Mesenchymal stem cell (in vitro differentiated cells and primary cell): ENCODE measurements around the gene PTPRD.

Source experiments
- DNase-seq: peaks from one replicate; pipeline ENCODE4 v3.0.0-alpha.2; 2013
- H2AFZ ChIP-seq: one replicate; pipeline ENCODE4 v1.6.1; 2013; ENCODE audit warnings: low read depth, mild to moderate bottlenecking, control low read depth, inconsistent platforms, low read length, moderate library complexity
- H2AK5ac ChIP-seq: 2 replicates; pipeline ENCODE4 v1.6.1; 2013; ENCODE audit warnings: low read length, moderate library complexity, mild to moderate bottlenecking, inconsistent platforms; ENCODE audit not compliant: severe bottlenecking
- H2BK120ac ChIP-seq: one replicate; pipeline ENCODE4 v1.6.1; 2013; ENCODE audit warnings: low read depth, mild to moderate bottlenecking, inconsistent platforms, low read length, moderate library complexity
- H2BK12ac ChIP-seq, 2 experiments: one replicate each; pipeline ENCODE4 v1.6.1; 2013; ENCODE audit warnings: inconsistent platforms in 2 of 2, low read length in 2 of 2, mild to moderate bottlenecking in 2 of 2, moderate library complexity in 2 of 2, control low read depth in 1 of 2
- H2BK15ac ChIP-seq: one replicate; pipeline ENCODE4 v1.6.1; 2013; ENCODE audit warnings: mild to moderate bottlenecking, low read depth, inconsistent platforms; ENCODE audit not compliant: poor library complexity, severe bottlenecking
- H2BK5ac ChIP-seq: 2 replicates; pipeline ENCODE4 v1.6.1; 2013; ENCODE audit warnings: low read depth, mild to moderate bottlenecking, low read length, control low read depth, inconsistent platforms; ENCODE audit not compliant: poor library complexity, severe bottlenecking
- H3K14ac ChIP-seq, 2 experiments: one replicate each; pipeline ENCODE4 v1.6.1; 2013; ENCODE audit warnings: inconsistent platforms in 2 of 2, low read length in 2 of 2, control low read depth in 1 of 2, mild to moderate bottlenecking in 1 of 2, moderate library complexity in 1 of 2
- H3K18ac ChIP-seq, 2 experiments: one replicate each; pipeline ENCODE4 v1.6.1; 2013; ENCODE audit warnings: inconsistent platforms in 2 of 2, low read length in 2 of 2, control low read depth in 1 of 2, low read depth in 1 of 2, mild to moderate bottlenecking in 1 of 2
- H3K23ac ChIP-seq, 2 experiments: one replicate each; pipeline ENCODE4 v1.6.1; 2013; ENCODE audit warnings: inconsistent platforms in 2 of 2, low read length in 2 of 2, mild to moderate bottlenecking in 2 of 2, moderate library complexity in 2 of 2, control low read depth in 1 of 2
- H3K27ac ChIP-seq: 2 replicates; pipeline ENCODE4 v1.5.1; 2013; ENCODE audit warnings: mild to moderate bottlenecking, moderate library complexity, low read length, control low read depth, inconsistent platforms; ENCODE audit not compliant: poor library complexity, severe bottlenecking
- H3K27me3 ChIP-seq, 2 experiments: 2 replicates each; pipeline versions ENCODE4 v1.6.1 to v1.7.0; 2013; ENCODE audit warnings: low read length in 2 of 2, mild to moderate bottlenecking in 2 of 2, moderate library complexity in 2 of 2, control low read depth in 1 of 2, inconsistent platforms in 1 of 2; ENCODE audit not compliant: control insufficient read depth in 1 of 2, insufficient read depth in 1 of 2
- H3K36me3 ChIP-seq, 2 experiments: 2 replicates each; pipeline versions ENCODE4 v1.6.1 to v1.7.0; 2013; ENCODE audit warnings: low read length in 2 of 2, control low read depth in 1 of 2, inconsistent platforms in 1 of 2, low read depth in 1 of 2, mild to moderate bottlenecking in 1 of 2; ENCODE audit not compliant: insufficient read depth in 2 of 2, control insufficient read depth in 1 of 2
- H3K4ac ChIP-seq, 2 experiments: one replicate each; pipeline ENCODE4 v1.6.1; 2013; ENCODE audit warnings: inconsistent platforms in 2 of 2, low read length in 2 of 2, mild to moderate bottlenecking in 2 of 2, moderate library complexity in 2 of 2, control low read depth in 1 of 2, low read depth in 1 of 2
- H3K4me1 ChIP-seq: 2 replicates; pipeline ENCODE4 v1.6.1; 2013; ENCODE audit warnings: low read depth, low read length, control low read depth; ENCODE audit not compliant: control insufficient read depth, insufficient read depth
- H3K4me2 ChIP-seq: 2 replicates; pipeline ENCODE4 v1.6.1; 2013; ENCODE audit warnings: low read length, mild to moderate bottlenecking, inconsistent platforms; ENCODE audit not compliant: poor library complexity, severe bottlenecking
- H3K4me3 ChIP-seq, 2 experiments: 2 replicates each; pipeline versions ENCODE4 v1.5.1 to v1.7.0; 2013; ENCODE audit warnings: low read length in 2 of 2, mild to moderate bottlenecking in 2 of 2, control low read depth in 1 of 2, low read depth in 1 of 2; ENCODE audit not compliant: insufficient read depth in 1 of 2
- H3K79me1 ChIP-seq: replicated peaks from 2 replicates; pipeline ENCODE4 v1.6.1; 2013; ENCODE audit warnings: mild to moderate bottlenecking, control low read depth, low read length, inconsistent platforms; ENCODE audit not compliant: poor library complexity, severe bottlenecking
- H3K9ac ChIP-seq: 2 replicates; pipeline ENCODE4 v1.7.0; 2013; ENCODE audit warnings: mild to moderate bottlenecking, low read length, moderate library complexity
- H3K9me3 ChIP-seq: 2 replicates; pipeline ENCODE4 v1.7.0; 2013; ENCODE audit warnings: mild to moderate bottlenecking, low read length; ENCODE audit not compliant: control insufficient read depth
- H4K8ac ChIP-seq: one replicate; pipeline ENCODE4 v1.6.1; 2013; ENCODE audit warnings: inconsistent platforms, mild to moderate bottlenecking, low read length, moderate library complexity
- H4K91ac ChIP-seq: one replicate; pipeline ENCODE4 v1.6.1; 2013; ENCODE audit warnings: mild to moderate bottlenecking, low read length, inconsistent platforms
- WGBS: methylation state at CpG from one replicate; pipeline ENCODE4 v1.1.7; 2013; ENCODE audit warnings: mixed read lengths; 5-methylcytosine and 5-hydroxymethylcytosine counted together

PTPRD gene

GRCh38 chr9:8860086-8860485 lies 1752.7 kb downstream of the PTPRD start:
- Histone ChIP-seq H3K4me1 (peaks cover 9% of the 10 kb centered on the region), H2AK5ac (no peak overlapping the region), H3K9ac (no peak overlapping the region), H3K4me2 (no peak overlapping the region), H2BK15ac (no peak overlapping the region), H3K4ac (no peak overlapping the region), H2AFZ (no peak overlapping the region), H3K14ac (no peak overlapping the region), H3K27ac (no peak overlapping the region), H3K18ac (no peak overlapping the region), H3K79me1 (peaks cover 8% of the 10 kb centered on the region), H3K27me3 (peaks cover 0 to 12% of the 10 kb centered on the region in 2 experiments), H4K8ac (no peak overlapping the region), H2BK12ac (no peak overlapping the region), H2BK5ac (no peak overlapping the region), H4K91ac (no peak overlapping the region), H3K9me3 (no peaks in the 10 kb centered on the region), H3K4me3 (no peak overlapping the region), H2BK120ac (no peak overlapping the region), H3K36me3 (no peaks in the 10 kb centered on the region), H3K23ac (no peak overlapping the region)
- no peak for DNase-seq

DNA sequence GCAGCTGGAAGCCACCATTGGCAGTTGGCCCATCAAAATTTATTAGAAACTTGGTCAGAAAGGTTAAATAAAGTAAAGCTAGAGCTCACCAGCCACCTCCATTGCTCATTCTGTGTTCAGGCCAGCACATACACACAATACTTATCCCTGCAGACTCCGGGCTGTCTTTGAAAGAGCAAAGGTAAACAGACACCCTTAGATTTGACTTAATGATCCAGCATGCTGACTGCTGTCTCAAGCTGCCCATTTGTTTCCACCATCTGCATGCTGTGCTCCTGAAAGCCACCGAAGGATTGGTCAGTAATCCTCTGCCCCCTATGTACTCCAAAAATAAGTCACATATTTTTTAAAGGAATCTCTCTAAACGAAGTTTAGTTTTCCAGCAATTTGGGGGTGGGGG lies 1753.4 kb downstream of the PTPRD start:
- Histone ChIP-seq H2BK5ac (no peak overlapping the region), H3K79me1 (peaks cover 8% of the 10 kb centered on the region), H3K9me3 (no peaks in the 10 kb centered on the region), H2BK15ac (no peak overlapping the region), H2BK12ac (no peak overlapping the region), H3K9ac (no peak overlapping the region), H3K4me1 (peaks cover 9% of the 10 kb centered on the region), H4K8ac (no peak overlapping the region), H4K91ac (no peak overlapping the region), H2AK5ac (no peak overlapping the region), H2BK120ac (no peak overlapping the region), H3K27me3 (peaks cover 0 to 12% of the 10 kb centered on the region in 2 experiments), H3K36me3 (no peaks in the 10 kb centered on the region), H3K4me2 (no peak overlapping the region), H3K4ac (no peak overlapping the region), H3K23ac (no peak overlapping the region), H3K4me3 (no peak overlapping the region), H3K14ac (no peak overlapping the region), H3K18ac (no peak overlapping the region), H2AFZ (no peak overlapping the region), H3K27ac (no peak overlapping the region)
- no peak for DNase-seq
- 56% methylated on average over 2 of the region's 3 CpGs for WGBS

DNA sequence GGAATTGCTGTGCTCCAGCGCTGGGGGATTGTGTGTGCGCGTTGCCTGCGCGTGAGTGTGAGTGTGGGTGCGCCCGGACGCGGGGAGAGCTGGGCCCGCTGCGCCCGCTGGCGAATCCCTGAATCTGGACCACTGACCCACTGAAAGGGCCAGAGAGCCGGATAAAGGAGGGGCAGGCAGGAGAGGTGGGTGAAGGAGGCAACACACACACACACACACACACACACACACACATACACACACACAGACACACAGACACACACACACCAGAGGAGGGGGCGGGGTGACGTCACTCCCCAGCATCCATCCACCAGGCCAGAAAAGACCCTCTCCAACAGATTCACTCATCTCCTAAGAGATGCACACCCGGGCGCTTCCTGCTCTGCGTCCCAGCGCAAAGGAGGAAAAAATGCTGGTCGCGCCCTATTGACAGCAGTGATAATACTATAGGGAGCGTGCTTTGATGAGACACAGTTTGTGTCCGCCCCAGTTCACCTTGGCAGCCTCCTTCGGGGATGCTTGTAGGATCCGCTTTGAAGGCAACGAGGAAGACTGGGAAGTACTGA lies 1754.1 kb downstream of the PTPRD start:
- WGBS = 33% methylated on average over 16 of the region's 27 CpGs
- Histone ChIP-seq H3K23ac (peak overlapping the region in 1 of 2 experiments; percentile 50), H4K91ac (no peak overlapping the region), H3K4ac (no peak overlapping the region), H2BK5ac (no peak overlapping the region), H3K4me1 (peaks cover 9% of the 10 kb centered on the region), H3K9ac (peak overlapping the region; percentile 84), H3K9me3 (no peaks in the 10 kb centered on the region), H3K27me3 (peaks cover 0 to 12% of the 10 kb centered on the region in 2 experiments), H3K79me1 (peaks cover 8% of the 10 kb centered on the region), H2BK120ac (no peak overlapping the region), H4K8ac (no peak overlapping the region), H3K18ac (peak overlapping the region in 1 of 2 experiments; percentile 77), H2BK15ac (no peak overlapping the region), H3K27ac (no peak overlapping the region), H3K36me3 (no peaks in the 10 kb centered on the region), H3K4me3 (peak overlapping the region; percentile 87 to 89), H2AK5ac (no peak overlapping the region), H3K4me2 (peak overlapping the region; percentile 90), H2BK12ac (no peak overlapping the region), H2AFZ (peak overlapping the region; percentile 37), H3K14ac (peak overlapping the region in 1 of 2 experiments; percentile 59)
- DNase-seq = peak; percentile 15

DNA sequence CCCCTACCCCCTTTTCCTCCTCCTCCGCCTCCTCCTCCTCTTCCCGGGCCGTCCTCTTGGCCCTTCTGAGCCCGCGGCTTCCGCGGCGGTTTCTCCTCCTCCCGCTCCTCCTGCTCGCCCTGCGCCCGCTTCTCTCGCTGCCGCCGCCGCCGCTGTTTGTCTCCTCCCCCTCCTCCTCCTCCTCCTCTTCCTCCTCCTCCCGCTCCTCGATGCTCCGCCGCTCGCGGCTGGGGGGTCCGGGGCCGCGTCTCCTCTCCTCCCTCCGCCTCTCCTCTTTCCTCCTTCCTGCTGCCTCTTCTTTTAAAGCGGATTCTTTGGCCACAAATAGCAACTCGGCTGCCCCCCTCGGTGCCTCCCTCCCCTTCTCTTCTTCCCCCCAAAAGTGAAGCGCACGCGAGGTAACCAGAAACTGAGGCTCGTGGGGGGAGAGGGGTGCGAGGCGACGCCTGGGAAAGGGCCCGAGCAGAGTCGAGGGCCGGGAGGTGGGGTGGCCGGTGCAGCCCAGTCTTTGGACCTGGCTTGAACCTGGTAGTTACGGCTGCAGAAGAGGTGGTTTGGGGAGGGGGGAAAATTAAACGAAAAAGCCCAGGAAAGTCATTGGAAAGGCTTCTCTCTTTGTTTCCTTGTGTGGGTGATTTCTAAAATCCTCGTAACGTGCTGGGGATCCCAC lies 1754.7 kb downstream of the PTPRD start:
- under 1% methylated on average over 42 of the region's 45 CpGs for WGBS
- peak; percentile 55 for DNase-seq

More for the DNA sequence above, 1754.7 kb downstream of the PTPRD start:
- Histone ChIP-seq H2BK15ac (peak overlapping the region; percentile 98), H2AFZ (peak overlapping the region; percentile 37), H3K14ac (no peak overlapping the region), H3K4me1 (peaks cover 9% of the 10 kb centered on the region), H3K18ac (peak overlapping the region; percentile 52 to 77), H3K4ac (no peak overlapping the region), H3K27ac (peak overlapping the region; percentile 10), H3K4me3 (peak overlapping the region; percentile 87 to 89), H3K36me3 (no peaks in the 10 kb centered on the region), H2BK12ac (peak overlapping the region in 1 of 2 experiments; percentile 88), H3K27me3 (peaks cover 0 to 12% of the 10 kb centered on the region in 2 experiments), H3K9ac (peak overlapping the region; percentile 84), H2BK5ac (no peak overlapping the region), H3K4me2 (peak overlapping the region; percentile 90), H4K8ac (peak overlapping the region; percentile 75), H3K23ac (peak overlapping the region in 1 of 2 experiments; percentile 15), H2BK120ac (no peak overlapping the region), H2AK5ac (no peak overlapping the region), H3K9me3 (no peaks in the 10 kb centered on the region), H4K91ac (no peak overlapping the region), H3K79me1 (peaks cover 8% of the 10 kb centered on the region)
